GM12878 (cell line): Measurements from ENCODE around the gene SGCD. TPM values are rescaled to one million over a fixed set of nuclear protein-coding genes. Genes with fewer than 3 reads are reported as not detected.

Experiments
- ATAC-seq: fragments of 200-7000 bp; cut with Tn5 transposase; 3 replicates; pipeline ENCODE4 v1.9.1; 2020; ENCODE audit warnings: mild to moderate bottlenecking, moderate library complexity
- BruUV-seq: library from RNA; stranded (reverse); fragments of 400-500 nt; replicated peaks from 2 replicates; lab custom pipeline; 2021; lab: Mats Ljungman, UMichigan
- CTCF ChIA-PET: fragments of 300-600 bp; sonication (Branson Sonifier 250); formaldehyde crosslinking; extraction: SDS; loops from one replicate; lab custom pipeline; 2021; ENCODE audit warnings: inconsistent platforms; lab: Yijun Ruan, JAX
- POLR2A ChIA-PET: fragments of 350-600 bp; formaldehyde crosslinking; extraction: SDS; loops from one replicate; lab custom pipeline; 2021; ENCODE audit warnings: inconsistent platforms; lab: Charles Lee
- RAD21 ChIA-PET: fragments of 300-600 bp; sonication (Branson Sonifier 250); formaldehyde crosslinking; loops from one replicate; lab custom pipeline; 2023; ENCODE audit warnings: antibody characterized with exemption; ENCODE audit not compliant: unreplicated experiment; lab: Charles Lee
- SMC1A ChIA-PET: fragments of 300-600 bp; sonication (Branson Sonifier 250); formaldehyde crosslinking; loops from one replicate; lab custom pipeline; 2023; ENCODE audit not compliant: unreplicated experiment, uncharacterized antibody; lab: Charles Lee
- DNase-seq: peaks from one replicate; pipeline ENCODE4 v3.0.0-alpha.2; 2011; ENCODE audit warnings: low read depth, low spot score
- FAIRE-seq: peaks from 3 replicates; lab custom pipeline; 2011; peaks lifted over from hg19 to GRCh38; lab: Jason Lieb, UNC
- H2AFZ ChIP-seq: 2 replicates; pipeline ENCODE4 v1.6.0; 2011; ENCODE audit warnings: low read depth, low read length, control low read depth; ENCODE audit not compliant: control insufficient read depth
- H3K27ac ChIP-seq: 2 replicates; pipeline ENCODE4 v1.5.1; 2011; ENCODE audit warnings: control low read depth; ENCODE audit not compliant: control insufficient read depth, insufficient read depth
- H3K27me3 ChIP-seq, 2 experiments: replicated peaks in 1 of 2; 2 replicates each; pipeline versions ENCODE4 v1.6.0 to v1.6.1; 2011; ENCODE audit warnings: low read length in 1 of 2; ENCODE audit not compliant: control insufficient read depth in 2 of 2, insufficient read depth in 2 of 2
- H3K36me3 ChIP-seq, 2 experiments: 2 replicates each; pipeline ENCODE4 v1.5.1; 2011; ENCODE audit warnings: low read length in 1 of 2; ENCODE audit not compliant: control insufficient read depth in 2 of 2, insufficient read depth in 2 of 2
- H3K4me1 ChIP-seq: 2 replicates; pipeline ENCODE4 v1.6.1; 2011; ENCODE audit warnings: mild to moderate bottlenecking, low read length, moderate library complexity, mixed read lengths; ENCODE audit not compliant: control insufficient read depth, insufficient read depth
- H3K4me2 ChIP-seq: 2 replicates; pipeline ENCODE4 v1.6.0; 2011; ENCODE audit warnings: control low read depth; ENCODE audit not compliant: control insufficient read depth, insufficient read depth
- H3K4me3 ChIP-seq: fragments of 200-600 bp; sonication (generic); 2 replicates; pipeline ENCODE4 v1.5.1; 2016
- H3K79me2 ChIP-seq: 2 replicates; pipeline ENCODE4 v1.6.0; 2011; ENCODE audit warnings: low read length; ENCODE audit not compliant: control insufficient read depth, insufficient read depth
- H3K9ac ChIP-seq: 2 replicates; pipeline ENCODE4 v1.8.0; 2011; ENCODE audit warnings: low read length, control low read depth, mixed read lengths; ENCODE audit not compliant: control insufficient read depth, insufficient read depth
- H3K9me3 ChIP-seq: replicated peaks from 3 replicates; pipeline ENCODE4 v1.5.1; 2011; ENCODE audit warnings: mild to moderate bottlenecking, low read length; ENCODE audit not compliant: control insufficient read depth, insufficient read depth
- H4K20me1 ChIP-seq: 2 replicates; pipeline ENCODE4 v1.6.0; 2011; ENCODE audit not compliant: control insufficient read depth, insufficient read depth
- BMI1 ChIP-seq: fragments of 450-650 bp; IDR thresholded peaks from 2 replicates; pipeline ENCODE4 v1.6.1; 2016; ENCODE audit warnings: mild to moderate bottlenecking, moderate library complexity, borderline replicate concordance
- FOS ChIP-seq: IDR thresholded peaks from 3 replicates; pipeline ENCODE4 v1.6.1; 2011; ENCODE audit warnings: borderline replicate concordance; ENCODE audit not compliant: insufficient read length; ENCODE audit errors: extremely low read depth
- MEF2B ChIP-seq: fragments of 450-650 bp; IDR thresholded peaks from 2 replicates; pipeline ENCODE4 v1.6.1; 2018; ENCODE audit warnings: mild to moderate bottlenecking, moderate library complexity; ENCODE audit not compliant: partially characterized antibody, poor library complexity, severe bottlenecking
- RCOR1 ChIP-seq: conservative IDR thresholded peaks from 2 replicates; pipeline ENCODE4 v1.6.1; 2012; ENCODE audit warnings: low read depth, low read length, improper control_type of control experiment
- WGBS: methylation state at CpG from one replicate; pipeline ENCODE4 v1.1.6; 2016; ENCODE audit warnings: low lambda C conversion rate; ENCODE audit not compliant: insufficient replicate concordance, insufficient coverage; ENCODE audit errors: missing lambda C conversion rate; 5-methylcytosine and 5-hydroxymethylcytosine counted together
- in situ Hi-C: fragments of 300-500 bp; cut with MboI; formaldehyde crosslinking; loops from 9 replicates; pipeline ENCODE4 v1.14.3; 2018; ENCODE audit warnings: mixed read lengths
- intact Hi-C: fragments of 100-400 bp; cut with micrococcal nuclease; formaldehyde crosslinking; loops from one replicate; pipeline ENCODE4 v1.14.2; 2022; ENCODE audit not compliant: unreplicated experiment
- polyA plus RNA-seq, 11 experiments: library from polyadenylated mRNA; depleted of rRNA in 4 of 11; unstranded in 6 of 11; stranded (reverse) in 5 of 11; fragments of >200 nt; fragmentation: Nextera tagmentation in 4 of 11; fragmentation: Illumina TruSeq in 1 of 11; extraction: Ambion mirVana in 4 of 11; extraction: Trizol in 1 of 11; gene quantifications; 1 replicate in 1 of 11; 2 replicates in 10 of 11; pipeline versions ENCODE4 v1.2.1 to v1.2.3, GENCODE V29; 2011 to 2016; ENCODE audit warnings: inconsistent platforms in 2 of 11, missing spikeins in 2 of 11, low read depth in 1 of 11
- total RNA-seq, 4 experiments: library from RNA; depleted of rRNA in 3 of 4; stranded (reverse); fragments of >200 nt in 3 of 4; fragmentation: Illumina TruSeq in 1 of 4; extraction: Trizol in 1 of 4; gene quantifications; 2 replicates each; pipeline versions ENCODE4 v1.2.1 to v1.2.3, GENCODE V29; 2013 to 2021
- TF ChIP-seq, protein P1 (sequence below): fragments of 450-650 bp; IDR thresholded peaks from 2 replicates; pipeline ENCODE4 v1.6.1; 2017; ENCODE audit warnings: mild to moderate bottlenecking

SGCD gene
- total and polyA plus RNA-seq, 10 of the 15 experiments (the other 5 are each of a cell fraction or from before 2014, with no cell fraction given), result 0.06 TPM; not detected in 9

DNA sequence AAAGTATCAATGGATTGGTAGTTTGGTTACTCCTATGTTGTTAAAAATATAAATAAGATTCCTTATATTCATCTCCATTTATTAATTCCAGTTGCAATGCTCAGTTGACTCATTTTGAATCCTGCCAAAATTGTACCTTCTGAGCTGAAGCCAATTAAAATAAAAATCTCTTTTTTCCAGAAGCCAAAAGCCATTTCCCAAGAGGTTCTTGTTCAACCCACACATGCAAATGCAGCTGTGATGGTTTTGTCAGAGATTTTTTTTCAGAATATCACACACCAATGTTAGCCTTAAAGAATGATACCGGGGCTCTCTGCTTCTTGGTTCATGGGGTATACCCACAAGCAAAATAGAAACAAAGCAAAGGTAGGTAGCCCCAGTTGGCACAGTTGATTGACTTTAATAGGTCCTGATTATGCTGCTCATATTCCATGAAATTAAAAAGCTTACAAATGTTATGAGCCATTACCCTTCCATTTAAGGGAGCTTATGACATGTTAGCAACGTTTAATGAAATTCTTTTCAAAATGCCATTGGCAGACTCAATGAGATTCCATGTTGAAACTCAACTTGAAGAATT, 208.0 kb downstream of the SGCD start:
- H2AFZ ChIP-seq, result no peak overlapping the region
- no peaks in the 10 kb centered on the region for H4K20me1 ChIP-seq
- no peak overlapping the region for H3K9ac ChIP-seq
- FAIRE-seq, result no peak
- H3K9me3 ChIP-seq, result no peaks in the 10 kb centered on the region
- intact Hi-C loops (no loop called here), in situ Hi-C loops (no loop called here)
- WGBS, result 33% methylated on average over 2 of the region's 2 CpGs
- no peaks in the 10 kb centered on the region for H3K4me1 ChIP-seq
- DNase-seq, result no peak
- no peak overlapping the region for H3K4me3 ChIP-seq
- H3K79me2 ChIP-seq, result no peaks in the 10 kb centered on the region
- no TSS peak for BruUV-seq
- H3K4me2 ChIP-seq, result no peak overlapping the region
- no peaks in the 10 kb centered on the region for H3K36me3 ChIP-seq
- no peaks in the 10 kb centered on the region; a peak in 1 of 4 replicates for H3K27me3 ChIP-seq
- SMC1A ChIA-PET, result no interaction called here
- TF ChIP-seq MEF2B (no peak), BMI1 (no peak), FOS (no peak), RCOR1 (no peak)
- TF ChIP-seq, protein P1, sequence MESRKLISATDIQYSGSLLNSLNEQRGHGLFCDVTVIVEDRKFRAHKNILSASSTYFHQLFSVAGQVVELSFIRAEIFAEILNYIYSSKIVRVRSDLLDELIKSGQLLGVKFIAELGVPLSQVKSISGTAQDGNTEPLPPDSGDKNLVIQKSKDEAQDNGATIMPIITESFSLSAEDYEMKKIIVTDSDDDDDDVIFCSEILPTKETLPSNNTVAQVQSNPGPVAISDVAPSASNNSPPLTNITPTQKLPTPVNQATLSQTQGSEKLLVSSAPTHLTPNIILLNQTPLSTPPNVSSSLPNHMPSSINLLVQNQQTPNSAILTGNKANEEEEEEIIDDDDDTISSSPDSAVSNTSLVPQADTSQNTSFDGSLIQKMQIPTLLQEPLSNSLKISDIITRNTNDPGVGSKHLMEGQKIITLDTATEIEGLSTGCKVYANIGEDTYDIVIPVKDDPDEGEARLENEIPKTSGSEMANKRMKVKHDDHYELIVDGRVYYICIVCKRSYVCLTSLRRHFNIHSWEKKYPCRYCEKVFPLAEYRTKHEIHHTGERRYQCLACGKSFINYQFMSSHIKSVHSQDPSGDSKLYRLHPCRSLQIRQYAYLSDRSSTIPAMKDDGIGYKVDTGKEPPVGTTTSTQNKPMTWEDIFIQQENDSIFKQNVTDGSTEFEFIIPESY, result no peak
- CTCF ChIA-PET, result interaction anchor here (0.6 kb wide), 1 partner anchor 644 kb away, joined by 3 read pairs; no protein-coding TSS in a partner anchor
- POLR2A ChIA-PET, result interaction anchor here (0.5 kb wide), 1 partner anchor 409 kb away, joined by 4 read pairs; no protein-coding TSS in a partner anchor
- no peak overlapping the region for H3K27ac ChIP-seq
- RAD21 ChIA-PET, result interaction anchor here (0.6 kb wide), 1 partner anchor 156 kb away, joined by 4 read pairs; no protein-coding TSS in a partner anchor
- no peak for ATAC-seq
